Heart right ventricle (tissue), 16 donors: Measurements from ENCODE around the gene LRMDA. TPM values are rescaled to one million over a fixed set of nuclear protein-coding genes. Genes with fewer than 3 reads are reported as not detected.

Source experiments
- ATAC-seq, 8 donors: fragments of 200-7000 bp; cut with Tn5 transposase; one replicate each; pipeline ENCODE4 v1.9.1; 2020; ENCODE audit warnings: mild to moderate bottlenecking in 8 of 8, moderate library complexity in 8 of 8, moderate number of reproducible peaks in 1 of 8
- DNase-seq, 2 donors: peaks; one replicate each; pipeline ENCODE4 v3.0.0-alpha.2; 2020
- H3K27ac ChIP-seq, 10 donors: fragments of 200-600 bp; sonication (generic) in 2 of 10; one replicate each; pipeline versions ENCODE4 v1.5.0 to v1.8.0; 2020 to 2022; ENCODE audit warnings: mild to moderate bottlenecking in 3 of 10
- H3K27me3 ChIP-seq, 7 donors: fragments of 200-600 bp; one replicate each; pipeline ENCODE4 v1.8.0; 2021 to 2022; ENCODE audit warnings: mild to moderate bottlenecking in 2 of 7
- H3K36me3 ChIP-seq, 9 donors: fragments of 200-600 bp; sonication (generic) in 1 of 9; one replicate each; pipeline versions ENCODE4 v1.5.0 to v1.8.0; 2020 to 2022; ENCODE audit warnings: mild to moderate bottlenecking in 2 of 9
- H3K4me1 ChIP-seq, 9 donors: fragments of 200-600 bp; sonication (generic) in 1 of 9; one replicate each; pipeline versions ENCODE4 v1.5.0 to v1.8.0; 2020 to 2022; ENCODE audit warnings: mild to moderate bottlenecking in 4 of 9
- H3K4me3 ChIP-seq, 10 donors: fragments of 200-600 bp; sonication (generic) in 2 of 10; one replicate each; pipeline versions ENCODE4 v1.5.0 to v1.8.0; 2020 to 2022; ENCODE audit warnings: mild to moderate bottlenecking in 7 of 10, moderate library complexity in 2 of 10
- H3K9me3 ChIP-seq, 11 donors: fragments of 200-600 bp in 10 of 11; sonication (generic) in 2 of 11; one replicate each; pipeline versions ENCODE4 v1.5.0 to v1.8.0; 2013 to 2022; ENCODE audit warnings: mild to moderate bottlenecking in 2 of 11, control low read depth in 1 of 11, moderate library complexity in 1 of 11
- WGBS, 2 donors: extraction: QIAGEN DNeasy Blood & Tissue Kit; methylation state at CpG; one replicate each; pipeline ENCODE4 v1.1.7; 2013; ENCODE audit warnings: inconsistent platforms in 1 of 2; 5-methylcytosine and 5-hydroxymethylcytosine counted together
- intact Hi-C, 10 donors: fragments of 100-400 bp; cut with DNase I; formaldehyde crosslinking; loops; one replicate each; pipeline versions ENCODE4 v1.11.1 to v1.14.2; 2022
- polyA plus RNA-seq, 2 donors: library from polyadenylated mRNA; stranded (reverse); fragments of 200-250 nt; gene quantifications; one replicate each; pipeline ENCODE4 v1.2.3, GENCODE V29; 2013
- total RNA-seq, 10 donors: library from RNA; stranded (reverse); fragmentation: NEBNext Ultra II Directional in 3 of 10; extraction: Animal tissue kit (Norgen Biotek cat#: 25700) in 3 of 10; gene quantifications; one replicate each; pipeline versions ENCODE4 v1.2.1 to v1.2.4, GENCODE V29; 2021 to 2023
- TF ChIP-seq, protein P1 (sequence below), 9 donors: fragments of 200-600 bp; sonication (generic) in 2 of 9; IDR thresholded peaks; one replicate each; pipeline versions ENCODE4 v1.5.0 to v1.8.0; 2021 to 2022; ENCODE audit warnings: antibody characterized with exemption in 9 of 9, mild to moderate bottlenecking in 5 of 9, moderate library complexity in 1 of 9
- donor health status: Arrhythmogenic right ventricular cardiomyopathy.
- donor health status: ischemic (EF 13 %, LVEDD 7.1; RV severe dilation, severe dysfunction).
- donor health status: healthy with polysubstance abuse.
- donor health status: DM: no; HTN: yes; CAD: no.
- donor health status: DM: no; HTN: no; CAD: no.
- donor health status: ischemic (EF 25% LVEDD 6.9; RV normal size, moderate dysfunction).
- donor health status: ischemic (EF 25% LVEDD 5.7; RV mildly dilated, moderate dysfunction).
- donor health status: healthy.
- donor health status: DM: yes; HTN: yes; CAD: no.
- donor health status: Ischemic cardiomyopathy.
- donor health status: ischemic (EF 35%, LVEDD 5.7; RV mildly dilated, moderate dysfunction).
- donor health status: nonischemic (EF 11% LVEDD 7.7; RV severe dilation, severe dysfunction).
- donor health status: DM: yes; HTN: yes; CAD: no.
- donor health status: PGD.
- donor health status: ischemic (EF 29% LVEDD 5.4; RV normal size, mild dysfunction).
- donor health status: nonischemic (EF 23%, LVEDD 6.1; RV moderate dilation, normal function).

The LRMDA gene
- total and polyA plus RNA-seq, 12 donors, result 4.0 to 59.8 (median 12.7) TPM

- WGBS, 2 donors, result 77 to 85% methylated on average over 1 of the region's 1 CpG
- DNase-seq (no peak), ATAC-seq (no peak)
- no peak overlapping the region for H3K4me3 ChIP-seq
- no peak overlapping the region for H3K27ac ChIP-seq
- H3K4me1 ChIP-seq, result no peaks in the 10 kb centered on the region
- TF ChIP-seq, protein P1, sequence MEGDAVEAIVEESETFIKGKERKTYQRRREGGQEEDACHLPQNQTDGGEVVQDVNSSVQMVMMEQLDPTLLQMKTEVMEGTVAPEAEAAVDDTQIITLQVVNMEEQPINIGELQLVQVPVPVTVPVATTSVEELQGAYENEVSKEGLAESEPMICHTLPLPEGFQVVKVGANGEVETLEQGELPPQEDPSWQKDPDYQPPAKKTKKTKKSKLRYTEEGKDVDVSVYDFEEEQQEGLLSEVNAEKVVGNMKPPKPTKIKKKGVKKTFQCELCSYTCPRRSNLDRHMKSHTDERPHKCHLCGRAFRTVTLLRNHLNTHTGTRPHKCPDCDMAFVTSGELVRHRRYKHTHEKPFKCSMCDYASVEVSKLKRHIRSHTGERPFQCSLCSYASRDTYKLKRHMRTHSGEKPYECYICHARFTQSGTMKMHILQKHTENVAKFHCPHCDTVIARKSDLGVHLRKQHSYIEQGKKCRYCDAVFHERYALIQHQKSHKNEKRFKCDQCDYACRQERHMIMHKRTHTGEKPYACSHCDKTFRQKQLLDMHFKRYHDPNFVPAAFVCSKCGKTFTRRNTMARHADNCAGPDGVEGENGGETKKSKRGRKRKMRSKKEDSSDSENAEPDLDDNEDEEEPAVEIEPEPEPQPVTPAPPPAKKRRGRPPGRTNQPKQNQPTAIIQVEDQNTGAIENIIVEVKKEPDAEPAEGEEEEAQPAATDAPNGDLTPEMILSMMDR (IDR thresholded peaks at IDR 0.05), result no peak
- intact Hi-C loops, result no loop called here
- H3K9me3 ChIP-seq, result peaks cover 0 to 20% (median 16%) of the 10 kb centered on the region in 11 donors
- H3K27me3 ChIP-seq, result no peaks in the 10 kb centered on the region
- H3K36me3 ChIP-seq, result peaks cover 0 to 7% (median 0%) of the 10 kb centered on the region in 9 donors
These were observed 369.7 kb downstream of the LRMDA start for GRCh38 chr10:75801121-75801520.

- no peaks in the 10 kb centered on the region for H3K27me3 ChIP-seq
- H3K4me1 ChIP-seq, result no peaks in the 10 kb centered on the region
- DNase-seq (no peak), ATAC-seq (no peak)
- TF ChIP-seq, protein P1 (IDR thresholded peaks at IDR 0.05), result no peak
- WGBS, 2 donors, result 72 to 85% methylated on average over 3 of the region's 3 CpGs
- H3K4me3 ChIP-seq, result no peak overlapping the region
- no peak overlapping the region for H3K27ac ChIP-seq
- peaks cover 0 to 7% (median 0%) of the 10 kb centered on the region in 9 donors for H3K36me3 ChIP-seq
- intact Hi-C loops, result no loop called here
- H3K9me3 ChIP-seq, result peaks cover 0 to 15% (median 10%) of the 10 kb centered on the region in 11 donors
These were observed 370.2 kb downstream of the LRMDA start for GRCh38 chr10:75801661-75802060.

GRCh38 chr10:75803121-75803520, 371.7 kb downstream of the LRMDA start:
- no peak overlapping the region for H3K27ac ChIP-seq
- H3K27me3 ChIP-seq, result no peaks in the 10 kb centered on the region
- no peak for DNase-seq
- no peak for ATAC-seq
- intact Hi-C loops, result no loop called here
- WGBS, 2 donors, result 94 to 99% methylated on average over 3 of the region's 3 CpGs
- H3K4me1 ChIP-seq, result no peaks in the 10 kb centered on the region
- TF ChIP-seq, protein P1 (IDR thresholded peaks at IDR 0.05), result no peak
- no peak overlapping the region for H3K4me3 ChIP-seq
- H3K36me3 ChIP-seq, result no peaks in the 10 kb centered on the region
- H3K9me3 ChIP-seq, result peaks cover 0 to under 1% (median 0%) of the 10 kb centered on the region in 11 donors

DNA sequence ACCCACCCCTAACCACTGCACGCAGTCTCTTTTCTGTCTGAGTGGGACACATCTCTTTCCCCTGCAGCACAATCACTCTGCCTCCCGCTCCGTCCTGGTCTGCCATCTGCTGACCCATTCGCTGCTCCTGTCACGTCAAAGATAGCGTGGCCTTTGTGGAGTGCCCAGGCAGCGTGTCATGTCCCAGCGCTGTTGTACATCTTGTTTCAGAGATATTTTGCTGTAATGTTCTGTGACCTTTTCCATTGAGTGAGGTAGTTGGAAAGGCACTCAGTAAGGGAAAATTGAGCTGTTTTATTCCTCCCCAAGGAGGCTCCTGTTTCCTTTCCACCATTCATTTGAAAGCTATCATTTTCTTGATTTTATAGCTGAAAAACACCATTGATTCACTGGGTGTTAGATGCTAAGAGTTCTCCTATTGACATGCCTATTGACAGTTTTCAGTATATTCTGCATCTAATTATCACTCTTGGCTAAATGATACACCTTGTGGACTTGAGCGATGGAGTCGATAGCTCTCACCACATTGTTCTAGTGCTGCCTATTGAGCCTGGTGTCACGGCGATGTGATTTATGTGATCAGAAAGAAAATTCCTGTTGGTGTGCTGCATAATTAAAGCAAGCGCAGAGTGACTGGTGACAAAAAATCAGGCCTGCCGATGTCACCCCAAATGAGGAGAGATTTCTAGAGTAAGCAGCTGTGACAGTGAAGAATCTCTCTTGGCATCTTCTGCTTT, 372.6 kb downstream of the LRMDA start:
- WGBS, 2 donors, result 76 to 85% methylated on average over 14 of the region's 14 CpGs
- Histone ChIP-seq H3K4me1 (no peaks in the 10 kb centered on the region), H3K27me3 (no peaks in the 10 kb centered on the region), H3K9me3 (no peaks in the 10 kb centered on the region), H3K27ac (no peak overlapping the region), H3K36me3 (no peaks in the 10 kb centered on the region), H3K4me3 (no peak overlapping the region)
- intact Hi-C loops, result no loop called here
- TF ChIP-seq, protein P1 (IDR thresholded peaks at IDR 0.05), result peak in 1 of 9 donors; percentile 12
- ATAC-seq, result peak in 4 of 8 donors; percentile 29 to 86 (median 66)
- peak; percentile 11 to 27 for DNase-seq
